IMR-90 (cell line): ENCODE measurements around the gene SLC28A2.

Experiments
- BHLHE40 ChIP-seq: fragments of 150-350 bp; IDR thresholded peaks from 2 replicates; pipeline ENCODE4 v1.6.1; 2016; ENCODE audit warnings: mild to moderate bottlenecking, low read depth, low read length
- CEBPB ChIP-seq: IDR thresholded peaks from 2 replicates; pipeline ENCODE4 v1.6.1; 2012; ENCODE audit warnings: low read depth, low read length, improper control_type of control experiment
- CHD1 ChIP-seq: IDR thresholded peaks from 2 replicates; pipeline ENCODE4 v1.6.1; 2012; ENCODE audit warnings: low read depth, low read length, improper control_type of control experiment
- FOS ChIP-seq: fragments of 150-350 bp; IDR thresholded peaks from 2 replicates; pipeline ENCODE4 v1.6.1; 2016; ENCODE audit warnings: low read depth, low read length
- MAFK ChIP-seq: IDR thresholded peaks from 2 replicates; pipeline ENCODE4 v1.6.1; 2012; ENCODE audit warnings: low read depth, low read length, improper control_type of control experiment
- MAZ ChIP-seq: IDR thresholded peaks from 2 replicates; pipeline ENCODE4 v1.6.1; 2012; ENCODE audit warnings: low read depth, mild to moderate bottlenecking, low read length, improper control_type of control experiment, moderate library complexity, borderline replicate concordance
- MXI1 ChIP-seq: IDR thresholded peaks from 2 replicates; pipeline ENCODE4 v1.6.1; 2012; ENCODE audit warnings: low read depth, mild to moderate bottlenecking, low read length, moderate library complexity, borderline replicate concordance
- POLR2A ChIP-seq: IDR thresholded peaks from 2 replicates; pipeline ENCODE4 v1.6.1; 2012; ENCODE audit warnings: mild to moderate bottlenecking, low read depth, low read length
- RAD21 ChIP-seq: IDR thresholded peaks from 2 replicates; pipeline ENCODE4 v1.6.1; 2012; ENCODE audit warnings: low read length, improper control_type of control experiment
- RCOR1 ChIP-seq: IDR thresholded peaks from 2 replicates; pipeline ENCODE4 v1.6.1; 2012; ENCODE audit warnings: mild to moderate bottlenecking, low read length, improper control_type of control experiment; ENCODE audit not compliant: insufficient replicate concordance
- SMC3 ChIP-seq: fragments of 150-350 bp; IDR thresholded peaks from 2 replicates; pipeline ENCODE4 v1.6.1; 2016; ENCODE audit warnings: low read depth, mild to moderate bottlenecking, antibody characterized with exemption, low read length, moderate library complexity
- TF ChIP-seq, protein P1 (sequence below): fragments of 150-350 bp; IDR thresholded peaks from 2 replicates; pipeline ENCODE4 v1.6.1; 2017; ENCODE audit warnings: mild to moderate bottlenecking, antibody characterized with exemption, low read length, low read depth
- TF ChIP-seq, protein P2 (sequence below): conservative IDR thresholded peaks from 2 replicates; pipeline ENCODE4 v1.5.1; 2012; ENCODE audit warnings: mild to moderate bottlenecking, low read depth, low read length, improper control_type of control experiment

DNA sequence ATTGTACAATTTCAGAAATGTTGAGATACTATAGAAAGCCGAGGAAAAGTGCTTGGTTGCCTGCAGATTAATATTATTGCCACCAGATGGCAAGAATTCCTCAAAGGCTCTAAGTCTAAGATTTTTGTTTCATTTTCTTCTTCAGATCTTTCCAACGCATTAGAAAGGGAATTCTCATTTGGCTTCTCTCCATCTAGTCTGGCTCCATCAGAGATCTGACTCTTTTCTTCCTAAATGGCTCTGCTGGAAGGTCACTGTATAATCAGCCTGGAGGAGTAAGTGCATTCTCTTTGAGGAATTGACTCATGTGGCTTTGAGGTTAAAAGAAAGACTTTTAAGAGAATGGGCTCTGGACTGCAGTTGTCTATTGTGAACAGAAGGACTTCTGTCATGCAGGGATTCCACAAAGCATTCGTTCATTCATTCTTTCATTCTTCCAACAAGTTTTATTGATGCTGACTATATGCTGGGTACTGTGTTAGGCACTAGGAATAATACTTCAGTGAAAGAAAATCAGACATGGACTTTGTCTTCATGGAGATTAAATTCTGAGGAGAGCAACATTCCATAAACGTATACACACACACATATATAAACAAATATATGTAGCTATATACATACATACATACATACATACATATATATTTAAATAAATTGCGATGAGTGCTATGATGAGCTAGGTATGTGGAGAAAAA is 55.3 kb downstream of the SLC28A2 start:
- TF ChIP-seq, protein P1, sequence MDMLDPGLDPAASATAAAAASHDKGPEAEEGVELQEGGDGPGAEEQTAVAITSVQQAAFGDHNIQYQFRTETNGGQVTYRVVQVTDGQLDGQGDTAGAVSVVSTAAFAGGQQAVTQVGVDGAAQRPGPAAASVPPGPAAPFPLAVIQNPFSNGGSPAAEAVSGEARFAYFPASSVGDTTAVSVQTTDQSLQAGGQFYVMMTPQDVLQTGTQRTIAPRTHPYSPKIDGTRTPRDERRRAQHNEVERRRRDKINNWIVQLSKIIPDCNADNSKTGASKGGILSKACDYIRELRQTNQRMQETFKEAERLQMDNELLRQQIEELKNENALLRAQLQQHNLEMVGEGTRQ, result no peak
- TF ChIP-seq, protein P2, sequence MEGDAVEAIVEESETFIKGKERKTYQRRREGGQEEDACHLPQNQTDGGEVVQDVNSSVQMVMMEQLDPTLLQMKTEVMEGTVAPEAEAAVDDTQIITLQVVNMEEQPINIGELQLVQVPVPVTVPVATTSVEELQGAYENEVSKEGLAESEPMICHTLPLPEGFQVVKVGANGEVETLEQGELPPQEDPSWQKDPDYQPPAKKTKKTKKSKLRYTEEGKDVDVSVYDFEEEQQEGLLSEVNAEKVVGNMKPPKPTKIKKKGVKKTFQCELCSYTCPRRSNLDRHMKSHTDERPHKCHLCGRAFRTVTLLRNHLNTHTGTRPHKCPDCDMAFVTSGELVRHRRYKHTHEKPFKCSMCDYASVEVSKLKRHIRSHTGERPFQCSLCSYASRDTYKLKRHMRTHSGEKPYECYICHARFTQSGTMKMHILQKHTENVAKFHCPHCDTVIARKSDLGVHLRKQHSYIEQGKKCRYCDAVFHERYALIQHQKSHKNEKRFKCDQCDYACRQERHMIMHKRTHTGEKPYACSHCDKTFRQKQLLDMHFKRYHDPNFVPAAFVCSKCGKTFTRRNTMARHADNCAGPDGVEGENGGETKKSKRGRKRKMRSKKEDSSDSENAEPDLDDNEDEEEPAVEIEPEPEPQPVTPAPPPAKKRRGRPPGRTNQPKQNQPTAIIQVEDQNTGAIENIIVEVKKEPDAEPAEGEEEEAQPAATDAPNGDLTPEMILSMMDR, result peak; percentile 50
- TF ChIP-seq MXI1 (no peak), BHLHE40 (no peak), POLR2A (no peak), FOS (no peak), RAD21 (peak; percentile 20; the same call in 1 of the 2 replicates), MAFK (no peak), SMC3 (peak; percentile 41), RCOR1 (no peak), CEBPB (no peak), CHD1 (no peak), MAZ (no peak)
